Adrenal gland (tissue), 5 donors: ENCODE results near the gene NOL9.

Experiments
- CTCF ChIP-seq, 6 experiments: fragments of 450-650 bp in 4 of 6; fragments of 200-600 bp in 2 of 6; sonication (generic) in 1 of 6; IDR thresholded peaks; 1 replicate in 5 of 6; 2 replicates in 1 of 6; pipeline versions ENCODE4 v1.5.1 to v1.8.0; 2016 to 2021; ENCODE audit warnings: antibody characterized with exemption in 6 of 6, mild to moderate bottlenecking in 2 of 6, moderate library complexity in 1 of 6
- POLR2A ChIP-seq, 2 donors: fragments of 450-650 bp; IDR thresholded peaks; one replicate each; pipeline ENCODE4 v1.6.1; 2017; ENCODE audit warnings: antibody characterized with exemption in 2 of 2, mild to moderate bottlenecking in 2 of 2, moderate library complexity in 1 of 2
- donor health status: DM: no; HTN: no; CAD: no.

GRCh38 chr1:6602669-6603237, 48.4 kb upstream of the NOL9 start, which contains the start of gene KLHL21:
- TF ChIP-seq CTCF (IDR thresholded peaks at IDR 0.05) (peak in 1 of 6 experiments; percentile 30), POLR2A (IDR thresholded peaks at IDR 0.05) (peak; percentile 79 to 92)
